ENCODE data around the gene GNL2.

Gene GNL2

DNA sequence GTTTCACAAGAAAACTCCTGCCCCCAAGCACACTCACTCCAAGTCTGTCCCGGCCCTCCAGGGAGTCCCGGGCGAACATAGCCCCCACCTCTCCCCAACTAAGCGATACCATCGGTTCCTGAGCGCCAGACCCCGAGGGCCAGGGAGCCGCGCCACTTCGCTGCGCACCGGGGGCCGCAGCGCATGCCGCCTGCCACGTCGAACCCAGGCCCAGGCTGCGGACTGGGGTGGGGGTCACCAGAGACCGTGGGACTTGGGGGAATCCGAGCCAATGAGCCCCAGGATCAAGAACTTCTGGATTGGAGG lies 38.2 kb upstream of the GNL2 start:
- no peak for TF ChIP-seq CTCF (conservative IDR thresholded peaks at IDR 0.05; ENCODE audit: low read depth)
- no peak overlapping the region for H3K27ac ChIP-seq
- CTCF ChIA-PET, result interaction anchor here (1.2 to 2.1 kb wide), 2 partner anchors 11 to 30 kb away, joined by 5 to 12 read pairs; no protein-coding TSS in a partner anchor
- POLR2A ChIA-PET (ENCODE audit: low non-redundant PET), result no interaction called here
- no peak for DNase-seq (ENCODE audit: low spot score)

GRCh38 chr1:37633040-37633937 lies 37.6 kb upstream of the GNL2 start:
- no peak for DNase-seq (ENCODE audit: low spot score)
- CTCF ChIA-PET, result interaction anchor here (1.2 to 2.1 kb wide), 2 partner anchors 10 to 29 kb away, joined by 5 to 12 read pairs; no protein-coding TSS in a partner anchor
- POLR2A ChIA-PET (ENCODE audit: low non-redundant PET), result no interaction called here
- TF ChIP-seq CTCF (conservative IDR thresholded peaks at IDR 0.05; ENCODE audit: low read depth), result no peak
- no peak overlapping the region for H3K27ac ChIP-seq

DNA sequence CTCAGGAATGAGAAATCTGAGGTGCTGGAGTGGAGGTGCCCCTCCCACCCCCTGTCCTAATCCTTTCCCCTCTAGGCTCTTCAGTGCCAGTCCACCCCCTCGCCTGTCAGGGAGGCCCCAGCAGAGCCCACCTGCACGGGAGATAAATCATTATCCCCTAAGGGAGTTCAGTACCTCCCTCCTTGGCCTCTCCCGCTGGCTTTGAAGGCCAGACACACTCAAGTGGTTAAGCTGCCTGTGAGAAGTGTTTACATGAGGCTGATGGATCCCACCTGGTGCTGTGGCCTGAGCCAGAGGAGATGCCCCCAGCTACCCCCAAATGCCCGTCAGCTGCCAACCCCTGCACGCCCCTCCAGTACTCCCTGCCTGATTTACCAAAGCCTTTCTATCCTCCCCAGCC lies 35.3 kb upstream of the GNL2 start:
- POLR2A ChIA-PET (ENCODE audit: low non-redundant PET), result no interaction called here
- no peak for DNase-seq (ENCODE audit: low spot score)
- TF ChIP-seq CTCF (conservative IDR thresholded peaks at IDR 0.05; ENCODE audit: low read depth), result no peak
- H3K27ac ChIP-seq, result no peak overlapping the region
- CTCF ChIA-PET, result no interaction called here

DNA sequence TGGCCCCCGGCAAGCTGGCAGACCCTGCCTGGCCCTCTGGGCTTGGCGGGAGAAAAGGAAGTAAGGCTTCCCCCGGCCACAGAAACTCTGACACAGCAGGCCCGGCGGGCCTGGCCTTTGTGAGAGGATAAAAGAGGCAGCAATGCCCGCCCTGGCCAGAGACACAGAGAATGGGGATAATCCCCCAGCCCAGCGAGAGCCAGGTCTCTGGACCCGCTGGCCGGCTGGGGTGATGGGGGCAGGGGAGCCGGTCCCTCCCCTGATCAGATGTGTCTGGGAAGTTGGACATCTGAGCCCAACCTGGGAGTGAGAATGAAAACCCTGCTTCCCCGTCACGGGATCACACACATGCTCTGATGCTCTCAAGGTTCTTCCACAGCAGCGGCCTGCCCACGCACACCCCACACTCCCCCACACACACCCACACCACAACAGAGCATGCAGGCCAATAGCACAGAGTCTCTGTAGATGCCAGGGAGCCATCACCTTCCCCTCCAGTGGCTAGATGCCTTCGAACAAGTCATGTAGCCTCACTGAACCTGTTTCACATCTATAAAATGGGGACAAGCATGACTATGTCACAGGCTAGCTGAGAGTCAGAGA lies 34.8 kb upstream of the GNL2 start:
- no peak for DNase-seq (ENCODE audit: low spot score)
- ChIA-PET CTCF (no interaction called here), POLR2A (ENCODE audit: low non-redundant PET) (no interaction called here)
- H3K27ac ChIP-seq, result no peak overlapping the region
- TF ChIP-seq CTCF (conservative IDR thresholded peaks at IDR 0.05; ENCODE audit: low read depth), result no peak

- POLR2A ChIA-PET (ENCODE audit: low non-redundant PET), result no interaction called here
- H3K27ac ChIP-seq, result no peak overlapping the region
- CTCF ChIA-PET, result interaction anchor here (0.7 kb wide), 2 partner anchors 27 to 1110 kb away, joined by 3 read pairs; no protein-coding TSS in a partner anchor
- TF ChIP-seq CTCF (conservative IDR thresholded peaks at IDR 0.05; ENCODE audit: low read depth), result no peak
- DNase-seq (ENCODE audit: low spot score), result no peak
These were observed 34.1 kb upstream of the GNL2 start for GRCh38 chr1:37629726-37630425.

DNA sequence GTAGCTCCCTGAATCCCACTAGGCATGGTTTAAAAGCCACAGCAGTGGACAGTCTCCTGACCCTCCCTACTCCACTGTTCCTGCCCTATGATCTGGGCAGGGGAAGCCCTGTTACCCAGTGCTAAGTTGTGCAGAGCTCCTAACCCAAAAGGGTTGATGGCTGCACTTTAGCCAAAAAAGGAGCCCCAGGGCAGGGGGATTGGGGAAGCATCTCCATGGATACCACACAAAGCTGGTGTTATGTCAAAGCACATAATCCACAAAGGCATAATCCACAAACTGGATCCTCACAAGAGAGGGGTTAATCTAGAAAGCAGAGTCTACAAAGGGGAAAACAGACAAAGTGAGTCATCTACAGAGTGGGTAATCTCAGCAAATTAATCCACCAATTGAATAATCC lies 33.3 kb upstream of the GNL2 start:
- DNase-seq (ENCODE audit: low spot score), result no peak
- CTCF ChIA-PET, result interaction anchor here (0.7 kb wide), 1 partner anchor 26 kb away, joined by 3 read pairs; no protein-coding TSS in a partner anchor
- POLR2A ChIA-PET (ENCODE audit: low non-redundant PET), result no interaction called here
- H3K27ac ChIP-seq, result no peak overlapping the region
- TF ChIP-seq CTCF (conservative IDR thresholded peaks at IDR 0.05; ENCODE audit: low read depth), result no peak

Data from RWPE1 (cell line).